IPS-18c (cell line): ENCODE results near the gene MROH7.

Experiments
- H3K4me3 ChIP-seq: 2 replicates; pipeline ENCODE4 v1.7.0; 2013; ENCODE audit warnings: low read depth, mild to moderate bottlenecking, low read length, moderate library complexity; ENCODE audit not compliant: insufficient read depth
- H3K9me3 ChIP-seq: one replicate; pipeline ENCODE4 v1.6.1; 2013; ENCODE audit warnings: mild to moderate bottlenecking, low read length, moderate library complexity; ENCODE audit not compliant: control insufficient read depth, insufficient read depth

Gene MROH7

DNA sequence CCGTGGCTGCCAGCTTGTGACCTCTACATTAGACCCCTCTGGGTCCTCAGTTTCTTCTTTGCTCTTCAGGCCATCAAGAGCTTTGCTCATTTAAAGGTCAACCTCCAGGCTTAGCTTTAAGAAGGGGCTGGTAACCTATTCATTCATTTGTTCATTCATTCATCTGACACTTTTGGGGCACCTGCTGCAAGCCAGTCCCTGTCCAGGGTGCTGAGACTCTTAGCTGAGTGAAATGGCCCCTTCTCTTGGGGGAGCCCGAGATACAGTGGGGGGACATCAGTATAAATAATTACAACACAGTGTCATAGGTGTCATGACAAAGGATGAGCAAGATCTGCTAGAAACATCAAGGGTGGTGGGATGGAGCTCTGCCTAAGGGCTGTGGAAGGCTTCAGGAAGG lies 63.6 kb downstream of the MROH7 start:
- H3K4me3 ChIP-seq: no peak overlapping the region
- H3K9me3 ChIP-seq: no peaks in the 10 kb centered on the region

DNA sequence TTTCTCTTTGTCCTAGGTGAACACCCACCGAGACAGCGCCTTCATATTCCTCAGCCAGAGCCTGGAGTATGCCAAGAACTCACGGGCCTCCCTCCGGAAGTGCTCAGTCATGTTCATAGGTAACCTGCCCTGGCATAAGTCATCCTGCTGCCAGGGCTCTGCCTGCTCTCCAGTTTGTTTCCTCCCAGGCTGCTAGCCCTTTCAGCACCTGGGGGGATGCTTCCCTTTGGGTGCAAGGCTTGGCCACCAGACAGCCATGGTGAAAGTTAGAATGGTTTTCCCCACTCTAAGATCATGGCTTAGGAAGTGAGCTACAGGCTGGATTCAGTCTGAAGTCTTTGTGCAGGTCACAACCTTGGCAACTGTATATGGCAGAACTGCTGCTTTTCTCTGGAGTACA lies 64.8 kb downstream of the MROH7 start:
- Histone ChIP-seq H3K4me3 (no peak overlapping the region), H3K9me3 (no peaks in the 10 kb centered on the region)

DNA sequence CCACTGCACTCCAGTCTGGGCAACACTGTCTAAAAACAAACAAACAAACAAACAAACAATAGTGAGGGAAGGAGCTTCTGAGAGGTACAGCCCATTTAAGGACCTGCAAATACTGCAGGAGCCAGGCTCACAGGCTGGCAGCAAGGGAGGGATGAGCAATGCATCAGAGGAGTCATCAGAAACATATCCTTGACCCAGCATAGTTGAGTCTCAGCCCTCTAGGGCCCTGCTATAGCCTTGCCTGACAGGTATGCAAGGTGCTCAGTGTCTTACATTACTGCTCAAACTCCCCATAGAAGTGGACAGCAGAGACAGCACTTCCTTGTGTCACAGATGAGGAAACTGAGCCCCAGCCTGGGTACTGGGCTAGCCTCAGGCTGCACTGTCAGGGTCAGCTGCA lies 66.8 kb downstream of the MROH7 start:
- no peaks in the 10 kb centered on the region for H3K9me3 ChIP-seq

DNA sequence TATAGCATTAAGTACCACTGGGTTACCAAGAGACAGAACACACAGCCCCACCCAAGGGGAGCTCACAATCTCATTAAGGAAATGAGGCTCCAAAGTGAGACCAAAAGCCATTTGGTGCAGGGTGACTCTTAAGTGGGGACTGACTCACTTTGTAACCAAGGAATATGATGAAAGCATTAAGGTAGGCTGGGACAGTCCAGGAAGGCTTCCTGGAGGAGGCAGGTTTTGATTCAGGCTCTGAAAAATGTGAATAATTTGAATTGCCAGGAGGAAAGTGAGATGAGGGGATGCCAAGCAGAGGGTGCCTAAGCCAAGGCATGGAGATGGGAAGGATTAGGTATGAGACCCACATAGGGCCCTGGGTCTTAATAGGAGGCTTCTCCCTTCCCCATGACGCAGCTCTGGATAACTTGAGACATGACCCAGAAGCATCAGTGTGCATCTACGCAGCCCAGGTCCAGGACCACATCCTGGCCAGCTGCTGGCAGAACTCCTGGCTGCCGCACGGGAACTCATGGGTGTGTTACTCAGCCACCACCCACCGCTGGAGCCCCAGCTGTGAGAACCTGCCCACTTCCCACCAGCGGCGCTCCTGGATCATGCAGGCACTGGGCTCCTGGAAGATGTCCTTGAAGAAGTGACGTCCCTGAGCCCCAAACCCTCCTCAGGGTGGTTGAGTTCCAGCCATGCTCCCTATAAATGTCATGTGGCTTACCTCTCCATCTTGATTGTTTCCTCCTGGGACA lies 68.1 kb downstream of the MROH7 start:
- Histone ChIP-seq H3K4me3 (no peak overlapping the region), H3K9me3 (no peaks in the 10 kb centered on the region)

More for the DNA sequence above, 66.8 kb downstream of the MROH7 start:
- no peak overlapping the region for H3K4me3 ChIP-seq

DNA sequence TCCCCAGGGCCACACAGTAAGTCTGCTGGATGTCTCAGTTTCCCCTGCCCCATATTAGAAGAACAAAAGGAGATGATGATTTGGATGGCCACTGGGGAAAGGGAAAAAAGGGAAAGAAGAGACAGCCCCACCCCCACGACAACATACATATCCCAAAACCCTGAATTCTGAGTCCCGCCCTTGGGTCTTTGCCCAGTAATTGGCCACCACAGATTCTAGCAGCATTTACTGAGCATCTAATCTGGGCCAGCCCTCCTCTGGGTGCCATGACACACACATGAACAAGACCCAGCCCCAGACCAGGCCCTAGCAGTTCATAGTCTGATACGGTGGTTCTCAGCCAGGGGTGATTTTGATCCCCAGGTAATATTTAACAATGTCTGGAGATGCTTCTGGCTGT lies 68.8 kb downstream of the MROH7 start:
- no peaks in the 10 kb centered on the region for H3K9me3 ChIP-seq
- no peak overlapping the region for H3K4me3 ChIP-seq

DNA sequence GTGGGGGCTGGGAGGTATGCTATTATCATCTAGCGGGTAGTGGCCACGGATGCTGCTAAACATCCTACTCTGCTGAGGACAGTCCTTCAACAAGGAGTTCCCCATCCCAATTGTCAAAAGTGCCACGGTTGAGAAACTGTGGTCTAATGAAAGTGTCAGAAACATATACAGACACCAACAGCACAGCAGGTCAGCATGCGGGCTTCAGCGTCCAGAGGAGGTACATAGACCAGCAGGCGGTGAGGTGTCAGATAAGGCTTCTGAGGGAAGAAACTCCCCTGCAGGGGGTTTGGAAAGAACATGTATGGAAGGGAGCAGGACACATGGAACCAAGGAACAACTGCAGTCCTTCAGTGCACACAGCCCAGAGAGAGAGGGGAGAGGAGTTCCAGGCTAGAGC lies 69.3 kb downstream of the MROH7 start:
- H3K9me3 ChIP-seq: no peaks in the 10 kb centered on the region

GRCh38 chr1:54711536-54711935 lies 70.0 kb downstream of the MROH7 start:
- H3K4me3 ChIP-seq: no peak overlapping the region

More for the DNA sequence above, 69.3 kb downstream of the MROH7 start:
- H3K4me3 ChIP-seq: no peak overlapping the region

GRCh38 chr1:54714881-54715492 lies 73.4 kb downstream of the MROH7 start:
- Histone ChIP-seq H3K4me3 (no peak overlapping the region), H3K9me3 (no peaks in the 10 kb centered on the region)

More at GRCh38 chr1:54711536-54711935, 70.0 kb downstream of the MROH7 start:
- no peaks in the 10 kb centered on the region for H3K9me3 ChIP-seq

DNA sequence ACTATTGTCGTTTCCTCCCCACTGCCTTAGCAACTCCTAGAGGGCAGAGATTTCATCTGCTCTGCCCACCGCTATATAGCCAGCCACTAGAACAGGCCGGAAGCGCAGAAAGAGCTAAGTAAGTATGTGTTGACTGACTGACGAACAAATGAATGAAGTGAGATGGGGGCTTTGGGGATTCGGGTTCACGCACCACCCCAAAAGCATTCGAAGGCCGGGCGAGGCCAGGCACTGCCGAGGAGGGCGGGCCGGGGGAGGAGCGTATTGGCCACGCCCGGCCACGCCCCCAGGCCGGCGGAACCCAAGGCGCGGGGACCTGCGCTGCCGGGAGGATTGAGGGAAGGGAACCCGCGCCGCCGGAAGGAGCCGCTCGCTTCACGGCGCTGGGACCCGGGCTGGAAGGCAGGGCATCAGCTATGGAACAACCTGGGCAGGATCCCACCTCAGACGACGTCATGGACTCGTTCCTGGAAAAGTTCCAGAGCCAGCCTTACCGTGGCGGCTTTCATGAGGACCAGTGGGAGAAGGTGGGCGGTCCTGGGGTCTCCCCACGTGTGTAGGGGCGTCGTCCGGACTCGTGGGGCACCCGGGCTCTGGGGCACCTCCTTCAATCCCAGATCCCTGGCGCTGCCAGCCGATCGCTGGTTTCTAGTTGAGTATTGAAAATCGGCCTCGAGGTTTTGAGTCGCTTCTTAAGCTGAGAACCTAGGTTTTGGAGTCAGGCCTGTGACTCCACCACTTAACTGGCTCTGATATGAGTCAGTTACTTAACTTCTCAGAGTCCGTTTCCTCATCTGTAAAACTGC lies 74.1 kb downstream of the MROH7 start, which contains the start of gene TTC4:
TSS of gene TTC4 (plus strand) at position 369 of the 806 bp plus-strand sequence. CDS start at position 417, 48 bp downstream.
- Histone ChIP-seq H3K9me3 (no peaks in the 10 kb centered on the region), H3K4me3 (peak within 1 kb of the TSS; percentile 93)

- H3K4me3 ChIP-seq: peak overlapping the region; percentile 93
Measured at GRCh38 chr1:54716299-54717047, 74.9 kb downstream of the MROH7 start.

GRCh38 chr1:54721719-54722118 lies 80.1 kb downstream of the MROH7 start:
- H3K9me3 ChIP-seq: no peaks in the 10 kb centered on the region
- no peak overlapping the region for H3K4me3 ChIP-seq

More at GRCh38 chr1:54716299-54717047, 74.9 kb downstream of the MROH7 start:
- H3K9me3 ChIP-seq: no peaks in the 10 kb centered on the region

- H3K9me3 ChIP-seq: no peaks in the 10 kb centered on the region
- H3K4me3 ChIP-seq: no peak overlapping the region
Measured at GRCh38 chr1:54723985-54724384, 82.4 kb downstream of the MROH7 start.

DNA sequence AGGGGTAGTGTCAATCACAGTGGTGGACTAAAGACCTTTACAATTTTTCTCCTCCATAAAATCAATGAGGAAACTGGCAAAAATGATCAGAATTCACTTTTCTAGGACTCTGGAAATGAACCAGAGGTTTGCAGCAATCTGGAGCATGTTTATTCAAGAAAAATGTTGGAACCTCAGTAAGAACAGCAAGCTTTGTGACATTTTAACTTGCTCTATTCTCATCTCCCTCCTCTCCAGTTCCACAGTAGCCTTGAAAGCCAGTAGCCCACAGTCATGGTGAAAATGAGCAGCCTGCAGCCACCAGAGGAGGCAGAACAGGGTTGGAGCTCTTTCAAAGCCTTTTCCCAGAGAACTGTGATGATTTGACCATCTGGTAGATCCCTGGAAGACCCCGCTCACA lies 83.2 kb downstream of the MROH7 start:
- H3K9me3 ChIP-seq: no peaks in the 10 kb centered on the region

DNA sequence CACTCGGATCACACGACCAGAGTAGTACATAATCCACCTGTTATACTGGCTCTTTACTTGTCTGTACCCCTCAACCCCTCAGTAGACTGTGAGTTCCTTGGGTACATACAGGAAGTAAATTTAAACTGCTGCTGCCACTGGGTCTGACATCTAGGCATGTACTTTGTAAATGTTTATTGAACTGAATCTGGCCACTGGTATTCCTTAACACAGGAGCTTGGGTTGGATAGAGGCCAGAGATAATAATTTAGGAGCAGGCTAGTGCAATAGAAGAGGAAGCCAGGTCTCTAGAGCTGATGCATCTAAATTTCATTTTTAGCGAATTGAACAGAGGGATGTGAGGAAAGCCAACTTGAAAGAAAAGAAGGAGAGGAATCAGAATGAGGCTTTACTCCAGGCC lies 86.4 kb downstream of the MROH7 start:
- Histone ChIP-seq H3K4me3 (no peak overlapping the region), H3K9me3 (no peaks in the 10 kb centered on the region)

More for the DNA sequence above, 83.2 kb downstream of the MROH7 start:
- no peak overlapping the region for H3K4me3 ChIP-seq

DNA sequence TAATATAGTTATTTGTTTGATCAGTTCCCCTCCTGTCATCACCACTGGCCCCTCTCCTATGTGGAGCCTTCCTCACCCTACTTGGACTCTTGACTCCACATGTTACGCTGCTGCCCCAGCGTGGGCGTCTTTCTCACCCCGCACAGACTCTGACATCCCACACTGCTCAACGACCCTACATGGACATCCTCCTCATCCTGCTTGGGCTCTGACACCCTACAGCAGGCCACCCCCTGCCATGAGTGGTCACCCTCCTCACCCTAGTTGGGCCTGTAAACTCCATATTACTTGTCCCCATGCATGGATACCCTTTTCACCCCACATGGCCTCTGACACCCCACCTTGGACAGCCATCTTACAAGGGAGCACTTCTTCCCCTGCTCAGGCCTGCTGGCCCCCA lies 95.1 kb downstream of the MROH7 start:
- H3K4me3 ChIP-seq: no peak overlapping the region
- H3K9me3 ChIP-seq: no peaks in the 10 kb centered on the region

DNA sequence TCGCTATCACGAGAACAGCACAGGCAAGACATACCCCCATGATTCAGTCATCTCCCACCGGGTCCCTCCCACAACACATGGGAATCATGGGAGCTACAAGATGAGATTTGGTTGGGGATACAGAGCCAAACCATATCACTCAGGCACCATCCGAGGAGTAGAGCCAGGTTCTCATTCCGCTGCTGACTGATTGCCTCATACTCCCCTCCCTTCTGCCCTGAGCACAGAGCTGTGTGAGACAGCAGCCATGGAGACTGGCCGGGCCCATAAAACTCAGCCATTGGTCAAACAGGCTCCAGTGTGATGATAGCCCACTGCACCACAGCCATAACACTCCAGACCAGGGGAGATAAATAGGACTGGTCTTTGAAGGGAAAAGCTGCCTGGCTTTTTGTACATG lies 96.7 kb downstream of the MROH7 start:
- Histone ChIP-seq H3K9me3 (no peaks in the 10 kb centered on the region), H3K4me3 (no peak overlapping the region)

- Histone ChIP-seq H3K9me3 (no peaks in the 10 kb centered on the region), H3K4me3 (no peak overlapping the region)
Measured at GRCh38 chr1:54741531-54741930, 99.9 kb downstream of the MROH7 start.
